Type B pancreatic cell (in vitro differentiated cells): Measurements from ENCODE around the gene SPEN. TPM values are rescaled to one million over a fixed set of nuclear protein-coding genes. Genes with fewer than 3 reads are reported as not detected.
"Not testable (repeated sequence)": the region's sequence is repeated elsewhere in the genome, so short reads cannot be mapped to it uniquely, and the experiment has no call there.

Source experiments
- DNase-seq: peaks from one replicate; pipeline ENCODE4 v3.0.0; 2021; ENCODE audit warnings: mixed read lengths; ENCODE audit not compliant: unreplicated experiment; ENCODE audit errors: extremely low spot score
- H3K27ac Mint-ChIP-seq: 2 replicates; pipeline ENCODE4 v1.8.0; 2021; ENCODE audit warnings: mild to moderate bottlenecking, mixed read lengths
- H3K27me3 Mint-ChIP-seq: 2 replicates; pipeline ENCODE4 v1.8.0; 2021; ENCODE audit warnings: mixed read lengths
- H3K36me3 Mint-ChIP-seq: 2 replicates; pipeline ENCODE4 v1.8.0; 2021; ENCODE audit warnings: mixed read lengths
- H3K4me1 Mint-ChIP-seq: one replicate; pipeline ENCODE4 v1.8.0; 2021; ENCODE audit warnings: mixed read lengths; ENCODE audit not compliant: unreplicated experiment
- H3K4me3 Mint-ChIP-seq: 2 replicates; pipeline ENCODE4 v1.8.0; 2021; ENCODE audit warnings: mild to moderate bottlenecking, mixed read lengths
- H3K9me3 Mint-ChIP-seq: 2 replicates; pipeline ENCODE4 v1.8.0; 2021; ENCODE audit warnings: mixed read lengths
- CTCF ChIP-seq: fragments of 200-600 bp; sonication (generic); conservative IDR thresholded peaks from 2 replicates; pipeline ENCODE4 v1.5.0; 2021; ENCODE audit warnings: antibody characterized with exemption, mild to moderate bottlenecking
- total RNA-seq: library from RNA; stranded (reverse); gene quantifications from 2 replicates; pipeline ENCODE4 v1.2.1, GENCODE V29; 2021; ENCODE audit warnings: low replicate concordance

SPEN gene
- total RNA-seq, 1 donor from 2014 or later = 66.5 TPM

GRCh38 chr1:15902882-15903281 lies 55.4 kb downstream of the SPEN start:
- Mint-ChIP-seq H3K4me3 (no peak overlapping the region), H3K27ac (peak overlapping the region; percentile 47), H3K4me1 (peaks cover 17% of the 10 kb centered on the region), H3K27me3 (no peaks in the 10 kb centered on the region), H3K36me3 (peaks cover 7% of the 10 kb centered on the region), H3K9me3 (no peaks in the 10 kb centered on the region)
- no peak for DNase-seq
- TF ChIP-seq CTCF = no peak

DNA sequence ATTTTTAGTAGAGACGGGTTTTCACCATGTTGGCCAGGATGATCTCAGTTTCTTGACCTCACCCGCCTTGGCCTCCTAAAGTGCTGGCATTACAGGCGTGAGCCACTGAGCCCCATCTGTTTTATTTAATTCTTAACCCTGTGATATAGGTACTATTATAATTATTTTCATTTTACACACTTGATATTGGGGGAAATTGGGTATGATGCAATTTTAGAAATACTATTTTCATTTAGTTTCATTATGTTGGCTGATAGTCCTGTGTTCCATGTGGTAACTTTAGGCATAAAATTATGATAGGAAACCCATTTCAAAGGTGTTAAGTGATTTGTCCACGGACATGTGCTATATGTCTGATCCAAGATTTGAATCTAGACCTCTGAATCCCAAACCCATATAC lies 61.1 kb downstream of the SPEN start:
- H3K4me1 Mint-ChIP-seq = no peaks in the 10 kb centered on the region
- H3K9me3 Mint-ChIP-seq = no peaks in the 10 kb centered on the region

DNA sequence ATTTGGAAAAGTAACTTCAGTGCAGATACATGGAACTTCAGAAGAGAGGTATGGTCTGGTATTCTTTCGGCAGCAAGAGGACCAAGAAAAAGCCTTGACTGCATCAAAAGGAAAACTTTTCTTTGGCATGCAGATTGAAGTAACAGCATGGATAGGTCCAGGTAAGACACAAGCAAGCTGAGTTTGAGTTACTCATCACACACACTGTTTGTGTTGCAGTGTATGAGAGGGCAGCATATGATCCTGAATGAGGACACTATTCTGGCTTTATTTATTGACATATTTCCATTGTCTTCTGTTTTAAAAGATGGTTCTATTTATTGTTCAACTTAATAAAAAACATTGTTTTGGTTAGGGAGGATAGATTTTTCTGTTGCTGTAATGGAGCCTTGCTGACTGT lies 63.6 kb downstream of the SPEN start:
- no peaks in the 10 kb centered on the region for H3K9me3 Mint-ChIP-seq
- peak overlapping the region; percentile 84 for H3K27ac Mint-ChIP-seq
- no peaks in the 10 kb centered on the region for H3K4me1 Mint-ChIP-seq
- DNase-seq = no peak
- no peak for TF ChIP-seq CTCF
- no peaks in the 10 kb centered on the region for H3K27me3 Mint-ChIP-seq
- H3K4me3 Mint-ChIP-seq = no peak overlapping the region
- peaks cover 24% of the 10 kb centered on the region for H3K36me3 Mint-ChIP-seq

More for the DNA sequence above, 61.1 kb downstream of the SPEN start:
- DNase-seq = no peak
- no peak for TF ChIP-seq CTCF
- no peak overlapping the region for H3K4me3 Mint-ChIP-seq
- H3K27me3 Mint-ChIP-seq = no peaks in the 10 kb centered on the region
- no peak overlapping the region for H3K27ac Mint-ChIP-seq
- H3K36me3 Mint-ChIP-seq = peaks cover 21% of the 10 kb centered on the region

DNA sequence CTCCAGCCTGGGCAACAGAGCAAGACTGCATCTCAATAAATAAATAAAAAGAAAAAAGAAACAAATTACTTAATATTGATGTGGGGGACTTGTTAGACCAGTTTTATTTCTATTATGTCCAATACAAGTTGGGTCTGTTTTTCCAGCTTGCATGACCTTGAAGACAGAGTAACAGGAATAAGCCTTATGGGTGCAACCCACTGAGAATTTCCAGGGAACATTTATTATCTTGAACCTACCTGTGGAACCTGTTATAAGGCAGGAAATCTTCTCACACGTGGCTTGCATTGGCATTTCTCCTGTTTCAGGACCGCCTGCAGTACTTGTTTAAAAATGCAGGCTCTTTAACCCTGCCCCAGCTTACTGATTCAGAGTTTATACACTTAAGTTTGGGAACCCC lies 64.4 kb downstream of the SPEN start:
- H3K27ac Mint-ChIP-seq = peak overlapping the region; percentile 84
- no peak for TF ChIP-seq CTCF
- no peaks in the 10 kb centered on the region for H3K4me1 Mint-ChIP-seq
- H3K27me3 Mint-ChIP-seq = no peaks in the 10 kb centered on the region
- peaks cover 30% of the 10 kb centered on the region for H3K36me3 Mint-ChIP-seq
- H3K9me3 Mint-ChIP-seq = no peaks in the 10 kb centered on the region
- H3K4me3 Mint-ChIP-seq = no peak overlapping the region
- no peak for DNase-seq

DNA sequence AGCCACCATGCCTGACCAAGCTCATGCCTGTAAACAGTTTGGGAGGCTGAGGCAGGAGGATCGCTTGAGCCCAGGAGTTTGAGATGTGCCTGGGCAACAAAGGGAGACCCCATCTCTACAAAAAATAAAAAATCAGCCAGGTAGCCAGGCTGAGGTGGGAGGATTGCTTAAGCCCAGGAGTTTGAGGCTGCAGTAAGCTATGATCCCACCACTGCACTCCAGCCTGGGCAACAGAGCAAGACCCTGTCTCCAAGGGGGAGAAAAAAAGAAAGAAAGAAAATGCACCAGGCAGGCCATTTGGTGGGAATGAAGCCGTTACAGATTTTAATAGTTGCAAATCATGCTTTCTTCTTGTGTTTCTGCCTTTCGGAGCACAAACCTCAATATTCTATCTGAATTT lies 66.1 kb downstream of the SPEN start:
- not testable (repeated sequence) for H3K4me1 Mint-ChIP-seq, H3K27me3 Mint-ChIP-seq, H3K9me3 Mint-ChIP-seq, DNase-seq, H3K4me3 Mint-ChIP-seq
- Mint-ChIP-seq H3K27ac (peak overlapping the region; percentile 63), H3K36me3 (peaks cover 35% of the 10 kb centered on the region)

DNA sequence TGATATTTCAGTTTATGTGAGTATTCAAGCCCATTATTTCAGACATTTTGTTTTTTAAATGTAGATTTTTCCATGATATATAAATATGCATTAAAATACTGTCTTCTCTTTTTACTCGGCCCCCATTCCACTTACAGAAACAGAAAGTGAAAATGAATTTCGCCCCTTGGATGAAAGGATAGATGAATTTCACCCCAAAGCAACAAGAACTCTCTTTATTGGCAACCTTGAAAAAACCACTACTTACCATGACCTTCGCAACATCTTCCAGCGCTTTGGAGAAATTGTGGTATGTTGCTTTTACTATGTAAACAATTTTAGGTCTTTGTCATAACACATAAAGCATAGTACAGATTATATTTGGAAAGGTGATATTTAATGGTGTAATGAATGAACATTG lies 68.5 kb downstream of the SPEN start:
- no peak for TF ChIP-seq CTCF
- DNase-seq = no peak
- H3K36me3 Mint-ChIP-seq = peaks cover 31% of the 10 kb centered on the region
- H3K4me3 Mint-ChIP-seq = no peak overlapping the region
- H3K27me3 Mint-ChIP-seq = no peaks in the 10 kb centered on the region
- no peaks in the 10 kb centered on the region for H3K9me3 Mint-ChIP-seq
- H3K4me1 Mint-ChIP-seq = no peaks in the 10 kb centered on the region
- H3K27ac Mint-ChIP-seq = peak overlapping the region; percentile 10
